Measurements from ENCODE around the gene CAMTA1. TPM values are rescaled to one million over a fixed set of nuclear protein-coding genes. Genes with fewer than 3 reads are reported as not detected.

Gene CAMTA1
- total RNA-seq, 2 experiments from 2014 or later: 43.9 to 73.3 TPM

GRCh38 chr1:7375329-7375728 is 590.1 kb downstream of the CAMTA1 start:
- no peak overlapping the region for H3K27ac ChIP-seq (ENCODE audit: low read depth, low read length, poor library complexity, severe bottlenecking)
- H3K9me2 ChIP-seq (ENCODE audit: insufficient read depth, low read length): no peaks in the 10 kb centered on the region
- no peaks in the 10 kb centered on the region for H4K20me1 ChIP-seq (ENCODE audit: insufficient read depth, low read length)
- H3K4me1 ChIP-seq (ENCODE audit: insufficient read depth, low read length, poor library complexity, severe bottlenecking): no peaks in the 10 kb centered on the region
- intact Hi-C loops (cut with micrococcal nuclease; ENCODE audit: unreplicated experiment): no loop called here
- BruUV-seq (replicated peaks): no TSS peak
- H3K4me2 ChIP-seq (ENCODE audit: low read length): no peak overlapping the region
- POLR2A ChIA-PET: interaction anchor here (0.5 kb wide), 1 partner anchor 1124 kb away, joined by 3 read pairs; no protein-coding TSS in a partner anchor
- no peak for DNase-seq (ENCODE audit: low spot score)
- TF ChIP-seq EZH2phosphoT487 (IDR thresholded peaks at IDR 0.05; ENCODE audit: borderline replicate concordance, low read depth, low read length) (no peak), CTCF (conservative IDR thresholded peaks at IDR 0.05; ENCODE audit: low read length) (no peak)
- H3K4me3 ChIP-seq (ENCODE audit: low read depth, low read length, poor library complexity, severe bottlenecking): no peak overlapping the region
- H2AFZ ChIP-seq (ENCODE audit: low read length): no peak overlapping the region
- CTCF ChIA-PET (ENCODE audit: unreplicated experiment): no interaction called here
- no peaks in the 10 kb centered on the region for H3K79me2 ChIP-seq (ENCODE audit: insufficient read depth, low read depth, low read length)
- no peaks in the 10 kb centered on the region for H3K36me3 ChIP-seq (ENCODE audit: insufficient read depth, low read length)
- H3K9me3 ChIP-seq (ENCODE audit: low read length): no peaks in the 10 kb centered on the region

GRCh38 chr1:7375781-7376660 is 590.8 kb downstream of the CAMTA1 start:
- Histone ChIP-seq H3K9me2 (ENCODE audit: insufficient read depth, low read length) (no peaks in the 10 kb centered on the region), H3K79me2 (ENCODE audit: insufficient read depth, low read depth, low read length) (no peaks in the 10 kb centered on the region), H3K36me3 (ENCODE audit: insufficient read depth, low read length) (no peaks in the 10 kb centered on the region), H3K4me3 (ENCODE audit: low read depth, low read length, poor library complexity, severe bottlenecking) (no peak overlapping the region), H3K4me2 (ENCODE audit: low read length) (no peak overlapping the region), H3K27ac (ENCODE audit: low read depth, low read length, poor library complexity, severe bottlenecking) (no peak overlapping the region), H4K20me1 (ENCODE audit: insufficient read depth, low read length) (no peaks in the 10 kb centered on the region), H3K9me3 (ENCODE audit: low read length) (no peaks in the 10 kb centered on the region), H3K4me1 (ENCODE audit: insufficient read depth, low read length, poor library complexity, severe bottlenecking) (no peaks in the 10 kb centered on the region), H2AFZ (ENCODE audit: low read length) (no peak overlapping the region)
- no peak for DNase-seq (ENCODE audit: low spot score)
- CTCF ChIA-PET (ENCODE audit: unreplicated experiment): no interaction called here
- POLR2A ChIA-PET: no interaction called here
- intact Hi-C loops (cut with micrococcal nuclease; ENCODE audit: unreplicated experiment): no loop called here
- no TSS peak for BruUV-seq (replicated peaks)
- TF ChIP-seq EZH2phosphoT487 (IDR thresholded peaks at IDR 0.05; ENCODE audit: borderline replicate concordance, low read depth, low read length): no peak
- no peak for TF ChIP-seq CTCF (conservative IDR thresholded peaks at IDR 0.05; ENCODE audit: low read length)

- CTCF ChIA-PET (ENCODE audit: unreplicated experiment): no interaction called here
- Histone ChIP-seq H3K27ac (ENCODE audit: low read depth, low read length, poor library complexity, severe bottlenecking) (no peak overlapping the region), H4K20me1 (ENCODE audit: insufficient read depth, low read length) (no peaks in the 10 kb centered on the region), H3K9me3 (ENCODE audit: low read length) (no peaks in the 10 kb centered on the region), H3K9me2 (ENCODE audit: insufficient read depth, low read length) (no peaks in the 10 kb centered on the region), H2AFZ (ENCODE audit: low read length) (no peak overlapping the region), H3K4me2 (ENCODE audit: low read length) (no peak overlapping the region), H3K79me2 (ENCODE audit: insufficient read depth, low read depth, low read length) (no peaks in the 10 kb centered on the region), H3K36me3 (ENCODE audit: insufficient read depth, low read length) (no peaks in the 10 kb centered on the region), H3K4me1 (ENCODE audit: insufficient read depth, low read length, poor library complexity, severe bottlenecking) (no peaks in the 10 kb centered on the region), H3K4me3 (ENCODE audit: low read depth, low read length, poor library complexity, severe bottlenecking) (no peak overlapping the region)
- BruUV-seq (replicated peaks): no TSS peak
- intact Hi-C loops (cut with micrococcal nuclease; ENCODE audit: unreplicated experiment): no loop called here
- TF ChIP-seq EZH2phosphoT487 (IDR thresholded peaks at IDR 0.05; ENCODE audit: borderline replicate concordance, low read depth, low read length): no peak
- TF ChIP-seq CTCF (conservative IDR thresholded peaks at IDR 0.05; ENCODE audit: low read length): no peak
- POLR2A ChIA-PET: no interaction called here
- no peak for DNase-seq (ENCODE audit: low spot score)
Measured at GRCh38 chr1:7376676-7377075, 591.4 kb downstream of the CAMTA1 start.
